ENCODE results near the gene APOC1. TPM values are rescaled to one million over a fixed set of nuclear protein-coding genes. Genes with fewer than 3 reads are reported as not detected.
A peak's percentile ranks its signal among the peaks of the same experiment; 100 is the strongest.
"Not testable (repeated sequence)": the region's sequence is repeated elsewhere in the genome, so short reads cannot be mapped to it uniquely, and the experiment has no call there.

APOC1 gene
- total RNA-seq, 1 experiment from 2014 or later = 250 TPM

GRCh38 chr19:44882063-44882462, 32.3 kb upstream of the APOC1 start:
- intact Hi-C loops (cut with micrococcal nuclease; ENCODE audit: unreplicated experiment) = no loop called here
- Histone ChIP-seq H3K4me1 (peaks cover 35% of the 10 kb centered on the region), H3K9me3 (no peaks in the 10 kb centered on the region), H3K36me3 (ENCODE audit: control insufficient read depth, insufficient read depth, low read length) (peaks cover 6% of the 10 kb centered on the region; the same call in 1 of the 2 replicates), H3K27me3 (replicated peaks; ENCODE audit: control insufficient read depth, insufficient read depth, low read length) (no peaks in the 10 kb centered on the region), H3K4me3 (ENCODE audit: low read depth, low read length) (no peak overlapping the region)
- H3K36me3 Mint-ChIP-seq (ENCODE audit: insufficient read depth, unreplicated experiment) = peaks cover 77% of the 10 kb centered on the region
- no TSS peak for BruUV-seq (replicated peaks)
- POLR2A ChIA-PET = no interaction called here
- peaks cover 19% of the 10 kb centered on the region for H3K4me1 Mint-ChIP-seq (ENCODE audit: low read depth, unreplicated experiment)
- peak overlapping the region; percentile 6 for H3K27ac Mint-ChIP-seq (ENCODE audit: unreplicated experiment)
- no peak for DNase-seq
- H3K4me3 Mint-ChIP-seq (ENCODE audit: unreplicated experiment) = no peak overlapping the region
- H3K27me3 Mint-ChIP-seq (ENCODE audit: insufficient read depth, unreplicated experiment) = no peaks in the 10 kb centered on the region
- no peak for TF ChIP-seq CTCF (IDR thresholded peaks at IDR 0.05; ENCODE audit: insufficient read depth in 1 of 2, low read depth in 1 of 2, low read length in 1 of 2, severe bottlenecking in 1 of 2, unreplicated experiment in 1 of 2)
- CTCF ChIA-PET = no interaction called here
- no peaks in the 10 kb centered on the region for H3K9me3 Mint-ChIP-seq (ENCODE audit: unreplicated experiment)

- H3K9me3 Mint-ChIP-seq (ENCODE audit: unreplicated experiment); H3K4me3 Mint-ChIP-seq (ENCODE audit: unreplicated experiment); DNase-seq; H3K27me3 ChIP-seq (replicated peaks; ENCODE audit: control insufficient read depth, insufficient read depth, low read length); H3K27me3 Mint-ChIP-seq (ENCODE audit: insufficient read depth, unreplicated experiment); BruUV-seq (replicated peaks); intact Hi-C loops (cut with micrococcal nuclease; ENCODE audit: unreplicated experiment); H3K36me3 ChIP-seq (ENCODE audit: control insufficient read depth, insufficient read depth, low read length); H3K9me3 ChIP-seq; H3K4me3 ChIP-seq (ENCODE audit: low read depth, low read length): not testable (repeated sequence)
- ChIA-PET POLR2A (interaction anchor here (0.6 kb wide), 1 partner anchor 36 kb away, joined by 3 read pairs; no protein-coding TSS in a partner anchor), CTCF (interaction anchor here (0.6 to 1.3 kb wide), 2 partner anchors 34 to 98 kb away, joined by 3 to 6 read pairs; no protein-coding TSS in a partner anchor)
- Mint-ChIP-seq H3K27ac (ENCODE audit: unreplicated experiment) (peak overlapping the region; percentile 6), H3K36me3 (ENCODE audit: insufficient read depth, unreplicated experiment) (peaks cover 78% of the 10 kb centered on the region), H3K4me1 (ENCODE audit: low read depth, unreplicated experiment) (peaks cover 19% of the 10 kb centered on the region)
- H3K4me1 ChIP-seq = peaks cover 35% of the 10 kb centered on the region
These were observed 31.6 kb upstream of the APOC1 start for GRCh38 chr19:44882619-44883397.

- POLR2A ChIA-PET = interaction anchor here (0.6 to 0.9 kb wide), 6 partner anchors 11 to 486 kb away, joined by 3 to 6 read pairs (median 3); no protein-coding TSS in a partner anchor
These were observed 30.5 kb upstream of the APOC1 start for GRCh38 chr19:44883922-44884321.

More at GRCh38 chr19:44883922-44884321, 30.5 kb upstream of the APOC1 start:
- H3K4me1 Mint-ChIP-seq (ENCODE audit: low read depth, unreplicated experiment) = peaks cover 9% of the 10 kb centered on the region
- CTCF ChIA-PET = interaction anchor here (0.9 to 1.3 kb wide), 3 partner anchors 10 to 38 kb away, joined by 3 to 5 read pairs (median 3); partner anchors contain the start of gene NECTIN2
- 0 out of 2 replicates have a peak, but pooled peaks cover 1% of the 10 kb centered on the region for H3K36me3 ChIP-seq (ENCODE audit: control insufficient read depth, insufficient read depth, low read length)
- peak overlapping the region; percentile 68 for H3K27ac Mint-ChIP-seq (ENCODE audit: unreplicated experiment)
- TF ChIP-seq CTCF (IDR thresholded peaks at IDR 0.05; ENCODE audit: insufficient read depth in 1 of 2, low read depth in 1 of 2, low read length in 1 of 2, severe bottlenecking in 1 of 2, unreplicated experiment in 1 of 2) = no peak
- intact Hi-C loops (cut with micrococcal nuclease; ENCODE audit: unreplicated experiment) = no loop called here
- BruUV-seq (replicated peaks) = no TSS peak
- DNase-seq = no peak
- H3K4me1 ChIP-seq = peaks cover 25% of the 10 kb centered on the region
- H3K27me3 Mint-ChIP-seq (ENCODE audit: insufficient read depth, unreplicated experiment) = no peaks in the 10 kb centered on the region
- H3K27me3 ChIP-seq (replicated peaks; ENCODE audit: control insufficient read depth, insufficient read depth, low read length) = no peaks in the 10 kb centered on the region
- H3K9me3 ChIP-seq = no peaks in the 10 kb centered on the region
- H3K9me3 Mint-ChIP-seq (ENCODE audit: unreplicated experiment) = no peaks in the 10 kb centered on the region
- no peak overlapping the region for H3K4me3 ChIP-seq (ENCODE audit: low read depth, low read length)
- H3K4me3 Mint-ChIP-seq (ENCODE audit: unreplicated experiment) = peak overlapping the region; percentile 24
- peaks cover 78% of the 10 kb centered on the region for H3K36me3 Mint-ChIP-seq (ENCODE audit: insufficient read depth, unreplicated experiment)

Measured in Caco-2 (cell line).